Loucy (cell line): ENCODE data around the gene MXRA8.

Source experiments
- H2AFZ ChIP-seq: fragments of 200-600 bp; sonication (generic); 2 replicates; pipeline ENCODE4 v1.6.0; 2016; ENCODE audit warnings: antibody characterized with exemption, mild to moderate bottlenecking, low read length, moderate library complexity
- H3F3A ChIP-seq: fragments of 200-600 bp; 2 replicates; pipeline ENCODE4 v1.6.0; 2016; ENCODE audit warnings: antibody characterized with exemption, low read depth, mild to moderate bottlenecking
- H3K27me3 ChIP-seq: fragments of 200-600 bp; sonication (generic); 2 replicates; pipeline ENCODE4 v1.6.1; 2014; ENCODE audit warnings: low read length, mild to moderate bottlenecking; ENCODE audit not compliant: insufficient read depth, poor library complexity, severe bottlenecking
- H3K36me3 ChIP-seq: fragments of 200-600 bp; sonication (generic); 2 replicates; pipeline ENCODE4 v1.6.1; 2016; ENCODE audit warnings: low read length; ENCODE audit not compliant: insufficient read depth
- H3K4me1 ChIP-seq: fragments of 200-600 bp; sonication (generic); 2 replicates; pipeline ENCODE4 v1.5.1; 2014; ENCODE audit warnings: low read length, mild to moderate bottlenecking; ENCODE audit not compliant: insufficient read depth, poor library complexity, severe bottlenecking
- H3K4me2 ChIP-seq: fragments of 200-600 bp; sonication (generic); 2 replicates; pipeline ENCODE4 v1.6.0; 2014; ENCODE audit warnings: antibody characterized with exemption, low read length, low read depth, mild to moderate bottlenecking; ENCODE audit not compliant: poor library complexity, severe bottlenecking
- H3K4me3 ChIP-seq: fragments of 200-600 bp; sonication (generic); 2 replicates; pipeline ENCODE4 v1.5.1; 2014; ENCODE audit warnings: low read length, mild to moderate bottlenecking, mixed read lengths; ENCODE audit not compliant: poor library complexity, severe bottlenecking
- H3K79me2 ChIP-seq: fragments of 200-600 bp; sonication (generic); 2 replicates; pipeline ENCODE4 v1.6.1; 2014; ENCODE audit warnings: low read length; ENCODE audit not compliant: insufficient read depth
- H3K9ac ChIP-seq: fragments of 200-600 bp; sonication (generic); 2 replicates; pipeline ENCODE4 v1.6.0; 2014; ENCODE audit warnings: mild to moderate bottlenecking, low read depth, low read length, moderate library complexity; ENCODE audit not compliant: poor library complexity, severe bottlenecking
- H3K9me2 ChIP-seq: fragments of 200-600 bp; sonication (generic); replicated peaks from 2 replicates; pipeline ENCODE4 v1.6.1; 2016; ENCODE audit warnings: low read depth, low read length, mixed read lengths
- H3K9me3 ChIP-seq: fragments of 200-600 bp; sonication (generic); 2 replicates; pipeline ENCODE4 v1.6.1; 2014; ENCODE audit warnings: mild to moderate bottlenecking, antibody characterized with exemption, low read length, low read depth; ENCODE audit not compliant: insufficient read depth
- H4K20me1 ChIP-seq: fragments of 200-600 bp; sonication (generic); 2 replicates; pipeline ENCODE4 v1.6.0; 2014; ENCODE audit warnings: antibody characterized with exemption, low read length, mild to moderate bottlenecking; ENCODE audit not compliant: insufficient read depth, poor library complexity, severe bottlenecking
- EZH2phosphoT487 ChIP-seq: fragments of 200-600 bp; IDR thresholded peaks from 2 replicates; pipeline ENCODE4 v1.6.1; 2018; ENCODE audit warnings: antibody characterized with exemption, mild to moderate bottlenecking, moderate library complexity, borderline replicate concordance
- TF ChIP-seq, protein P1 (sequence below): fragments of 200-600 bp; sonication (generic); conservative IDR thresholded peaks from 2 replicates; pipeline ENCODE4 v1.5.1; 2014; ENCODE audit warnings: mild to moderate bottlenecking, antibody characterized with exemption, low read length

Gene MXRA8

GRCh38 chr1:1348420-1349255 is 9.7 kb downstream of the MXRA8 start:
- no peaks in the 10 kb centered on the region for H3K36me3 ChIP-seq
- no peaks in the 10 kb centered on the region for H3K9me2 ChIP-seq
- H3K79me2 ChIP-seq = peaks cover 30% of the 10 kb centered on the region; the same call in 1 of the 2 replicates
- peak overlapping the region; percentile 75 for H3K9ac ChIP-seq
- H3K4me1 ChIP-seq = peaks cover 18% of the 10 kb centered on the region
- peak overlapping the region; percentile 88; the same call in 1 of the 2 replicates for H2AFZ ChIP-seq
- no peak for TF ChIP-seq EZH2phosphoT487
- TF ChIP-seq, protein P1, sequence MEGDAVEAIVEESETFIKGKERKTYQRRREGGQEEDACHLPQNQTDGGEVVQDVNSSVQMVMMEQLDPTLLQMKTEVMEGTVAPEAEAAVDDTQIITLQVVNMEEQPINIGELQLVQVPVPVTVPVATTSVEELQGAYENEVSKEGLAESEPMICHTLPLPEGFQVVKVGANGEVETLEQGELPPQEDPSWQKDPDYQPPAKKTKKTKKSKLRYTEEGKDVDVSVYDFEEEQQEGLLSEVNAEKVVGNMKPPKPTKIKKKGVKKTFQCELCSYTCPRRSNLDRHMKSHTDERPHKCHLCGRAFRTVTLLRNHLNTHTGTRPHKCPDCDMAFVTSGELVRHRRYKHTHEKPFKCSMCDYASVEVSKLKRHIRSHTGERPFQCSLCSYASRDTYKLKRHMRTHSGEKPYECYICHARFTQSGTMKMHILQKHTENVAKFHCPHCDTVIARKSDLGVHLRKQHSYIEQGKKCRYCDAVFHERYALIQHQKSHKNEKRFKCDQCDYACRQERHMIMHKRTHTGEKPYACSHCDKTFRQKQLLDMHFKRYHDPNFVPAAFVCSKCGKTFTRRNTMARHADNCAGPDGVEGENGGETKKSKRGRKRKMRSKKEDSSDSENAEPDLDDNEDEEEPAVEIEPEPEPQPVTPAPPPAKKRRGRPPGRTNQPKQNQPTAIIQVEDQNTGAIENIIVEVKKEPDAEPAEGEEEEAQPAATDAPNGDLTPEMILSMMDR = no peak
- peak overlapping the region; percentile 92 for H3K4me2 ChIP-seq
- H3K9me3 ChIP-seq = no peaks in the 10 kb centered on the region
- H3F3A ChIP-seq = no peaks in the 10 kb centered on the region
- peaks cover 20% of the 10 kb centered on the region for H4K20me1 ChIP-seq
- peak overlapping the region; percentile 82 for H3K4me3 ChIP-seq
- no peaks in the 10 kb centered on the region for H3K27me3 ChIP-seq

DNA sequence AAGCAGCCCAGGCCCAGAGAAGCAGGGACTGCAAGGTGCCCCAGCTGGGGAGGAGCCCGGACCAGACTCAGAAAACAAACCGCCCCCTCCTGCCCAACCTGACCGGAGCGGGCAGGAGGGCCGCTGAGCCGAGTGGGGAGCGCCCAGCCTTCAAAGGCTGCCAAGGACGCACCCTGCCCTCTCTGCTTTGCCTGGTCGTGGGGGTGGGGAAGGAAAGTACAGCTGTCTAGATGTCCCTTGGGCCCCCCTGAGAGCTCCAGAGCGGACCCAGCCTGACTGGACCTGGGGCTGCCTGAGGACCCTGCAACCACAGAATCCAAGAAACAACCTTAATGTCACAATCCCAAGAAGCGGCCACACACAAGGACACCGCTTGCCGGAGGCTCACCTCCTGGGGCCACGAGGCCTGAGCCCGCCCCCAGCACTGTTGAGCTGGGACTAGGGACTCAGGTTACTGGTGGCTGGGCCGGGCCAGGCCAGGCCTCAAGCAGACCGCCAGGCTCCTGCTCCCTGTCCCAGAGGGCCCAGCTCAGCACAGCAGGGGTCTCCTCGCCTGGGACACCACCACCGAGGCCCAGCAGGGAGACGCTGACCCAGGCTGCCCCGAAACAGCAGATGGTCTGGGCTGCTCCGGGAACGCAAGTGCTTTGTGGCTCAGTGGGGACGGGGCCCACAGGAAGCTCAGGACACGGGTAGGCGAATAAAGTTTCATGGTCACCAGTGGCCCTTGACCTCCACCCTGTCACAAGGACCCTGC is 10.5 kb downstream of the MXRA8 start:
- Histone ChIP-seq H3F3A (no peaks in the 10 kb centered on the region), H3K9ac (peak overlapping the region; percentile 75), H3K36me3 (no peaks in the 10 kb centered on the region), H3K9me2 (no peaks in the 10 kb centered on the region), H3K4me1 (peaks cover 18% of the 10 kb centered on the region), H3K27me3 (no peaks in the 10 kb centered on the region), H3K4me2 (peak overlapping the region; percentile 92), H2AFZ (no peak overlapping the region), H3K79me2 (peaks cover 30% of the 10 kb centered on the region; the same call in 1 of the 2 replicates), H3K9me3 (no peaks in the 10 kb centered on the region), H3K4me3 (peak overlapping the region; percentile 82), H4K20me1 (peaks cover 20% of the 10 kb centered on the region)
- TF ChIP-seq, protein P1 = no peak

- Histone ChIP-seq H3K4me3 (peak overlapping the region; percentile 82), H3K9ac (peak overlapping the region; percentile 75), H3F3A (no peaks in the 10 kb centered on the region), H3K9me2 (no peaks in the 10 kb centered on the region), H4K20me1 (peaks cover 20% of the 10 kb centered on the region), H3K4me2 (peak overlapping the region; percentile 92), H3K27me3 (no peaks in the 10 kb centered on the region), H3K4me1 (peaks cover 18% of the 10 kb centered on the region), H3K9me3 (no peaks in the 10 kb centered on the region), H2AFZ (no peak overlapping the region), H3K36me3 (no peaks in the 10 kb centered on the region), H3K79me2 (peaks cover 30% of the 10 kb centered on the region; the same call in 1 of the 2 replicates)
- no peak for TF ChIP-seq EZH2phosphoT487
- TF ChIP-seq, protein P1 = no peak
These were observed 11.2 kb downstream of the MXRA8 start for GRCh38 chr1:1347026-1347595.
